Pulmonary artery endothelial cell (primary cell): ENCODE measurements around the gene SLC2A4. TPM values are rescaled to one million over a fixed set of nuclear protein-coding genes. Genes with fewer than 3 reads are reported as not detected.

ENCODE experiments used
- DNase-seq: peaks from one replicate; pipeline ENCODE4 v3.0.0-alpha.2; 2011; ENCODE audit warnings: low read depth, low spot score
- total RNA-seq: library from RNA; depleted of rRNA; stranded (reverse); fragments of >200 nt; gene quantifications from 2 replicates; pipeline ENCODE4 v1.2.3, GENCODE V29; 2014

SLC2A4 gene
- total RNA-seq, 1 donor from 2014 or later, result 0.07 TPM

DNA sequence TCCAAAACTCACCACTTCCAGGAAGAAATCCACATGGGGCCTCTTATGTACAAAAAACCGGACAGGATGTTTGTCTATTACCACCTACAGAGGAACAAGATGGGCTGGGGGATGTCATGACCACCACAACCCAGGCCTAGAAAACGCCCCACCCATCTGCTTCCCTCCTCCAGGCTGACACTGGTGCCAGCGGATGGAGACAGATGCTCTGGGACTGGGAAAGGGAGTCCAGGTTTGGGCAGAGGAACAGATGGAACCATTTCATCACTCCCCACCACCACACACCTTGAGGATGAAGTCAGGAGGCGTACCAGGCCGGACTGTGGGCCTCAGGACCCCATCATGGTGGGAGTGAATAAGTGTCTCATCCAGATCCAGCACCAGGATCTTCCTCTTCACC is 34.7 kb upstream of the SLC2A4 start:
- DNase-seq, result no peak

- DNase-seq, result no peak
Observed at GRCh38 chr17:7248796-7249195, 32.7 kb upstream of the SLC2A4 start.

GRCh38 chr17:7249214-7249613 is 32.3 kb upstream of the SLC2A4 start:
- DNase-seq, result no peak

DNA sequence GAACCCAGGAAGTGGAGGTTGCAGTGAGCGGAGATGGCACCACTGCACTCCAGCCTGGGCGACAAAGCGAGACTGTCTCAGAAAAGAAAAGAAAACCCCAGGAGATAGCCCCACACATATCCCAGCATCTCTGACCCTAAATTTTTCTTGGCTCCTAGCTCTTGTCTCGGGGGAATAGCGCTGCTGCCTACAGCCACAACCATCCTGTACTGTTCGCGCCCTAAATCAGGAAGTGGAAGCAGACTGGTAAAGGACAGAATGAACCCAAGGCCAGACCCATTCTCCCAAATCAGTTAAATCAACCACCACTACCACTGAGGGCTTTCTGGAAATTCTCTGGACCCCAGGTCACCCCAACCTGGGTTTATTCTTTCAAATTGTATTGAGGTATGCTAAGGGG is 31.7 kb upstream of the SLC2A4 start:
- DNase-seq, result no peak

DNA sequence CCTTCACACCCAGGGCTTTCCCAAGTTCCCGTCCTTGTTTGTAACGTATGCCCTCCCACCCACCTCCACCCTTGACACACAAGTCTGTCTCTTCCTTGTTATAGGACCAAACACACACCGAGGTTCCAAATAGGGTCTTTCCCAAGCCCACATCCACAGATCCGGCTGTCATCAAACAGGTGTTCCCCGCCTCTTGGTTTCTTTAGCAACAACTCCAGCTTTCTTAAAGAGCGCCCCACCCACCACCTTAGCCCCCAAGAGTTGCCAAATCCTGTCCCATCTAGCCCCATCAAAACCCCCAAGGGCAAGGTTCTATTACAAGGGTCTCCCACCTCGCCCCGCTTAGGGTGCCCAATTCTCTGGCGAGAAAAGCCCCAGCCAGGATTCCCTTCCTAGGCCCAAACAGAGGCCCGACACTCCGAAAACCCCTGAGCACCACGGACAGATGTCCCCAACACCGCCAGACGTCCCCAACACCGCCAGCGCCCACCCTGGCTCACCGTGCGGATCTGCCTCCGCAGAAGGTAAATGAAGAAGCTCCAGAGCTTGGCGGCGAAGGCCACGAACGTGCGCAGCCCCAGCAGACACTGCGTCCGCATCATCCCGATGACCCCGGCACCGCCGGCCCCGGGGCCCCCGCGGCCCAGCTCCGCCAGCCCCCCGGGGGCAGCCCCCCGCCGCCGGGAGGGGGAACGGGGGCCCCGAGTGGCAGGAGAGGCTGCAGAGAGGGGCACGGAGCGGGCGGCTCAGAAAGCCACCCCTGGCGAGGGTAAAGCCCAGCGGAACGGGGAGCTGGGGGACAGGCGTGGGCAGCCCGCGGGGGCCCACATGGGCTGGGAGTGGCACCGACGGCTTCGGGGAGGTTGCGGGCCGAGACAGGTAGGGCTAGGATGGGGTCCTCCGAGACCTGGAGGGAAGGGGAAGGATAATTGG is 30.6 kb upstream of the SLC2A4 start:
- no peak for DNase-seq

DNA sequence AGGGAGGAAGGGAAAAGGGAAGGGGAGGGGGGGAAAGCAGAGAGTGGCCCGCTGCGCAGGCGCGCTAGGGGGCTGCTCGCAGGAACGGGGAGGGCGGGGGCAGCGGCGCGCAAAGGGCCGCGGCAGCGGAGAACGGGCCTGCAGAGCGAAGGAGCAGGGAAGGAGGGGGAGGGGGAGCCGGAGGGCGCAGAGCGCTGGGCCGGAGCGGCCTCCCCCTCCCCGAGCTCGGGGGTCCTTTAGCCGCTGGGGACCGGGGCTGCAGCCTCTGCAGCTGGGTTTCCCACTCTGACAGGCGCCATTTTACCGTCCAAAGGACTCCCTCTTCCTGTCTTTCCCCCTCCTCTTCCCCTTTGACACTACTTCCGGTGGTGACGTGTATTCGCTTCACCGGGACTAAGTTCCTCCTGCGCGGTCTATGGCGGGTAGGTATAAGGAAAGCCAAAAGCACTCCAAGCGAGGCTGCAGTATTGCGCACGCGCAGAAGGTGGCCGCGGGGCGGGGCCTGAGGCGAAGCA is 29.8 kb upstream of the SLC2A4 start, which contains the start of gene CTDNEP1:
Gene CTDNEP1 (minus strand): TSS at position 74 of the 515 bp plus-strand sequence. CDS start 438 bp downstream, outside the sequence.
- peak; percentile 98 for DNase-seq

DNA sequence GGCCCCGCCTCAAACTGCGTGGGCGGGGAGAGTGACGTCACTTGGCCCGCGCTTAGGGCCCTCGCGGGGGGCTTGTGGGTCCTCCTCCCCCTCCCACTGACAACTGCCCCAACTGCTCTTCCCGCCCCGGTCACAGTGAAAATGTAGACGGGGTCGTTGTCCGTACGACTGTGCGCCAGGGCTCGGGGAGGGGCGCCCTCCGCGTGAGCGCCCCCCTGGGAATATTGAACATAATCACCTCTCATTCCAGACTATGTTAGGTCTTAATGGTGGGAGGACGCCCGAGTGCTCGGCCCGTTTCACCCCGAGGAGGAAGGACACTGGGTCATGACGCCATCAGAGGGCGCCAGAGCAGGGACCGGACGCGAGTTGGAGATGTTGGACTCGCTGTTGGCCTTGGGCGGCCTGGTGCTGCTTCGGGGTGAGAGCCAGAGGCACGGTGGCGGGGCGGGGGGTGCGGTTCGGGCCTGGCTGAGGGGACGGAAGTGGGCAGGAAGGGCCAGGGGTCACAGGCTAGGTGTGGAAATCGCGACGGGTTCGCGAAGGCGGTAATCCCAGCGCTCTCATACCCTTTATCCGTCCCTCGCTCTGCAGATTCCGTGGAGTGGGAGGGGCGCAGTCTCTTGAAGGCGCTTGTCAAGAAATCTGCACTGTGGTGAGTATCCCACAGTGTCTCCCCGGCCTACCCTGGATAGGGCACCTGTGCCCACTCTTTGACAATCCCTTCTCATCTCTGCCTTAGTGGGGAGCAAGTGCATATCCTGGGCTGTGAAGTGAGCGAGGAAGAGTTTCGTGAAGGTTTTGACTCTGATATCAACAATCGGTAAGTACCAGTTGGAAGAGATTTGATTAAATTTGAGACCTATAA is 29.1 kb upstream of the SLC2A4 start, which contains the start of gene ELP5:
Gene ELP5 (plus strand): TSS at position 40 of the 868 bp plus-strand sequence. CDS start 336 bp downstream, at position 376.
- DNase-seq, result peak; percentile 82

DNA sequence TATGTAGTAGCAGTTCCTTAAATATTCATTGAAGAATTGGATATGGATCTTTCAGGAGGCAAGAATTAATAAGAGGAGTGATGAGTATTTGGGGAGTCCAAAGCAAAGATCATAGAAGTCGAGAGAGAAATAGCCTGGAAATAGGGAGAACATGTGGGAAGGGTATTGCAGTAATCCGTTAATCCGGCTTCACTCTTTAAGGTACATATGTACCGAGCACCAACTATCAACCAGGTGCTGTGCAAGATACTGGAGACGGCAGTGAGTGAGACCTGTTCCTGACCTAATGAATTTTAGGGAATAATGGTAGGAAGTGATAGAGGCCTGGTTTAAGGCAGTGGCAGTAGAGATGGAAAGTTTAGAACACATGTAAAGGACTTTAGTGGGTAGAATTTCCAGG is 28.4 kb upstream of the SLC2A4 start:
- no peak for DNase-seq

- DNase-seq, result no peak
Observed at GRCh38 chr17:7254511-7254910, 27.0 kb upstream of the SLC2A4 start.

GRCh38 chr17:7256766-7257456 is 24.6 kb upstream of the SLC2A4 start:
- DNase-seq, result no peak

DNA sequence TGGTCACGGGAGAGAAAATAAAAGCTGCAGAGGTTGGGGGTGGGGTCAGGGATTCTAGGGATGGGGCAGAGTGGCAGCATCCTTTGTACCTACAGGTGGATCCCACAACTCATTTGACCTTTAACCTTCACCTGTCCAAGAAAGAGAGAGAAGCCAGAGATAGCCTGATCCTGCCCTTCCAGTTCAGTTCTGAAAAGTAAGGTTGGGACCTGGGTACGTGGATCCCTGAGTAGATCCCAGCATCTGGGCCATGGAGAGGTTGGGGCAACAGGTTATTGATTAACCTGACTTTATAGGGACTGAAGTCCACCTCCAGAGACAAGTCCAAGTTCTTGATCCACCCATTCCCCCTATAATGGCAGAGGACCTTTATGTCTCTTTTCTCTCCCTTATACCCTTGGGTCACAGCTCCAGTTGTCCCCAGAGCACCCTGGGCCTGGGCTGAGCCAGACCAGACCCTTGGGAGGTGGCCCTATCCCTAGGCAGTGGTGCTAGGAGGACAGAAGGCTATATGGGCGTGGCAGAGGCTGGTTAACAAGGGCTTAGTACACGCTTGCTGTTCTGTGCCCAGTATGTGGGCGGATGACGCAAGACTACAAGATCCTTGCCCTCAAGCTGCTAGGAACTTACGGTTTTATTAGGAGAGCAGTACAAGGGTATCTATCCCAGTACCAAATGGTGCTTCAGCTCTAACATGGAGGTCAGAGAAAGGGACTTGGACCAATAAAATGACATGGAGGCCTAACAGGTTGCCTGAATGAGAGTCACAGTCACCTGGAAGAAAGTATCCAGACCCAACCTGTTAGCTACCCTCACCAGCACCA is 22.6 kb upstream of the SLC2A4 start:
- no peak for DNase-seq

- DNase-seq, result no peak
Observed at GRCh38 chr17:7259555-7259889, 22.0 kb upstream of the SLC2A4 start.

GRCh38 chr17:7260151-7260550 is 21.4 kb upstream of the SLC2A4 start:
- DNase-seq, result no peak

DNA sequence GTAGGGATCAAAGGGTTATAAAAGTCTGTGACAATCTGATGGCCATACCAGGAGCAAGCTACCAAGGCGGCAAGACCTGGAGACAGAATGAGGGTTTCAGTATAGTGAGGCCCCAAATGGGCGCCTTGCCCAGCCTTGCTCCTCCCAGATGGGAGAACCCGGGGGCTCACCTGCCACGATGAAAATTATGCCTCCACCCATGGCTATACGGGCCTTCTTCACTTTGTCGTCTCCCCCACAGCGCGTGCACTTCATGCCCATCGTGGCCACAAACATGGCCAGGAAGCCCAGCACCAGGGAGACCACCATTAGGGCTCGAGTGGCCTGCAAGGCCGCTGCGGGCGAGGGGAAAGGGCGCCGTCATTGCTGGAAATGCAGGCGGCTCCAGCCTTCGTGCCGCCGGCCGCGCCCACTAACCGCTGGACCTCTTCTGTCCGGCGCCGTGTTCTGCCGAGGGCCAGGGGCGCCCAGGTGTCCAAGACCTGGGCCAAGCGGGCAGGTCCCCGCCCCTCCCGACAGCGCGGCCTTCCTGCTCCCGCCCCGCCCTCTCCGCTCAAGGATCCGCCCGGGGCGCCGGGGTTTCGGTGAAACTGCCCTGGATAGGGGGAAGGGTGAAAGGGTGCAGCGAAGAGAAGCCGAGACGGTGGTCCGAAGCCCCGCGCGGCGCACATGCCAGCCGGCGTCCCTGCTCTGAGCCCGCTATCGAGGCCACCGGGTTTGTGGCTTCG is 20.7 kb upstream of the SLC2A4 start:
- no peak for DNase-seq

DNA sequence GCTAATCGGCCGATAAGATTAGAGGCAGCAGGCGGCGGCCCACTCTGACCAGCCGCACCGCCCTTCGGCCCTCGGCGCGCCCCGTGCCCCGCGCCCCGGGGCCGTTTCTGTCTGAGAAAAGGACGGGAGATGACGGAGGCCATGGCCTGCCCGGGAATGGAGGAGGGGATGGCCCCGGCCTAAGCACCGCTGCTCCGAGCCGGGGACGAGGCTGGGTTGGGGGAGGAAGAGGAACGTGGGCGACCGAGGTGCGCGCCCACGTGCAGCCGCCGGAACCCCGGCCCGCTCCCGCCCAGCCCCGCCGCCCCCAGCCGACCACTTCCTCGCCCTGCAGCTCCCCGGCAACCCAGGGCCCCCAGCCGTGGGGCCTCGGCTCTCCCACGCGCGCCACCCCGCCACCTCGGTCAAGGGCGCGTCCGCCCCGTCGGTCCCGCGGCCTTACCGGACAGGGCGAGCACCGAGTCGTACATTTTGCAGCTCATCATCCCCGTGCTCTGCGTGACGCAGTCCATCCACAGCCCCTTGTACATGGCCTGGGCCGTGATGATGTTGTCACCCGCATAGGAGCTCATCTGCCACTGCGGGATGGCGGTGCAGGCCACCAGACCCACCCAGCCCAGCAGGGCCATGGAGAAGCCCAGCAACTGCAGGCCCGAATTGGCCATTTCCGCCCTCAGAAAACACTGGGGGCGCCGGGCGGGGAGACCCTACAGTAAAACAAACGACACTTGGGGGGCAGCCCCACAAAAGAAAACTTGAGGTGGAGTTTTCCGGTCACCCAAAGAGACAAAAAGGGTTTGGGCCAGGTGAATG is 19.9 kb upstream of the SLC2A4 start:
- DNase-seq, result no peak

GRCh38 chr17:7262192-7262934 is 19.2 kb upstream of the SLC2A4 start, which contains the start of gene CLDN7:
TSS of gene CLDN7 (minus strand) at chr17:7262478. CDS start at chr17:7262043, 435 bp downstream.
- DNase-seq, result no peak

- no peak for DNase-seq
Observed at GRCh38 chr17:7262935-7263800, 18.4 kb upstream of the SLC2A4 start.
